Natural killer cell (primary cell): Measurements from ENCODE around the gene STT3B. TPM values are rescaled to one million over a fixed set of nuclear protein-coding genes. Genes with fewer than 3 reads are reported as not detected.

Experiments used
- ATAC-seq, 3 donors: fragments of 150-1000 bp in 2 of 3; fragments of 200-7000 bp in 1 of 3; cut with Tn5 transposase; 1 replicate in 1 of 3; 2 replicates in 2 of 3; pipeline ENCODE4 v1.10.0; 2021; ENCODE audit warnings: mild to moderate bottlenecking in 2 of 3, moderate library complexity in 2 of 3
- DNase-seq, 2 donors: peaks; one replicate each; pipeline versions ENCODE4 v3.0.0 to v3.0.0-alpha.2; 2013 to 2021; ENCODE audit warnings: mixed read lengths in 1 of 2
- H3K27ac ChIP-seq: one replicate; pipeline ENCODE4 v1.5.1; 2013; ENCODE audit warnings: mild to moderate bottlenecking, low read length
- H3K27me3 ChIP-seq: one replicate; pipeline ENCODE4 v1.6.1; 2013; ENCODE audit warnings: low read length; ENCODE audit not compliant: control insufficient read depth, insufficient read depth
- H3K36me3 ChIP-seq: one replicate; pipeline ENCODE4 v1.6.1; 2013; ENCODE audit warnings: low read length; ENCODE audit not compliant: control insufficient read depth, insufficient read depth
- H3K4me1 ChIP-seq: one replicate; pipeline ENCODE4 v1.6.1; 2013; ENCODE audit warnings: low read length; ENCODE audit not compliant: control insufficient read depth, insufficient read depth
- H3K4me3 ChIP-seq: one replicate; pipeline ENCODE4 v1.5.1; 2013; ENCODE audit warnings: low read length
- H3K9me3 ChIP-seq: one replicate; pipeline ENCODE4 v1.6.1; 2013; ENCODE audit warnings: low read length; ENCODE audit not compliant: control insufficient read depth, insufficient read depth
- H3K27ac Mint-ChIP-seq, 2 donors: one replicate each; pipeline ENCODE4 v1.8.0; 2022; ENCODE audit warnings: mild to moderate bottlenecking in 2 of 2, mixed read lengths in 2 of 2, moderate library complexity in 1 of 2
- H3K27me3 Mint-ChIP-seq, 2 donors: one replicate each; pipeline ENCODE4 v1.8.0; 2022; ENCODE audit warnings: low read depth in 2 of 2, mixed read lengths in 2 of 2
- H3K36me3 Mint-ChIP-seq: one replicate; pipeline ENCODE4 v1.8.0; 2022; ENCODE audit warnings: mixed read lengths
- H3K4me1 Mint-ChIP-seq, 2 donors: one replicate each; pipeline ENCODE4 v1.8.0; 2022; ENCODE audit warnings: mixed read lengths in 2 of 2
- H3K4me3 Mint-ChIP-seq: one replicate; pipeline ENCODE4 v1.8.0; 2022; ENCODE audit warnings: mild to moderate bottlenecking, moderate library complexity, mixed read lengths
- H3K9me3 Mint-ChIP-seq, 2 donors: one replicate each; pipeline ENCODE4 v1.8.0; 2022; ENCODE audit warnings: mixed read lengths in 2 of 2
- WGBS: methylation state at CpG from one replicate; pipeline ENCODE4 v1.1.7; 2013; ENCODE audit warnings: missing lambda C conversion rate; ENCODE audit not compliant: insufficient coverage; 5-methylcytosine and 5-hydroxymethylcytosine counted together
- intact Hi-C: fragments of 100-400 bp; cut with micrococcal nuclease; formaldehyde crosslinking; loops from one replicate; pipeline ENCODE4 v1.14.2; 2022
- total RNA-seq, 4 donors: library from RNA; stranded (reverse); fragments of 120-200 nt in 1 of 4; gene quantifications; one replicate each; pipeline versions ENCODE4 v1.2.3 to v1.2.4, GENCODE V29; 2013 to 2022
- TF ChIP-seq, protein P1 (sequence below): fragments of 200-600 bp; IDR thresholded peaks from one replicate; pipeline ENCODE4 v1.8.0; 2022; ENCODE audit warnings: antibody characterized with exemption

The STT3B gene
- total RNA-seq, 3 donors from 2014 or later (not counting 1 experiment from before 2014, with no cell fraction given), result 83.4 to 132 (median 99.0) TPM

DNA sequence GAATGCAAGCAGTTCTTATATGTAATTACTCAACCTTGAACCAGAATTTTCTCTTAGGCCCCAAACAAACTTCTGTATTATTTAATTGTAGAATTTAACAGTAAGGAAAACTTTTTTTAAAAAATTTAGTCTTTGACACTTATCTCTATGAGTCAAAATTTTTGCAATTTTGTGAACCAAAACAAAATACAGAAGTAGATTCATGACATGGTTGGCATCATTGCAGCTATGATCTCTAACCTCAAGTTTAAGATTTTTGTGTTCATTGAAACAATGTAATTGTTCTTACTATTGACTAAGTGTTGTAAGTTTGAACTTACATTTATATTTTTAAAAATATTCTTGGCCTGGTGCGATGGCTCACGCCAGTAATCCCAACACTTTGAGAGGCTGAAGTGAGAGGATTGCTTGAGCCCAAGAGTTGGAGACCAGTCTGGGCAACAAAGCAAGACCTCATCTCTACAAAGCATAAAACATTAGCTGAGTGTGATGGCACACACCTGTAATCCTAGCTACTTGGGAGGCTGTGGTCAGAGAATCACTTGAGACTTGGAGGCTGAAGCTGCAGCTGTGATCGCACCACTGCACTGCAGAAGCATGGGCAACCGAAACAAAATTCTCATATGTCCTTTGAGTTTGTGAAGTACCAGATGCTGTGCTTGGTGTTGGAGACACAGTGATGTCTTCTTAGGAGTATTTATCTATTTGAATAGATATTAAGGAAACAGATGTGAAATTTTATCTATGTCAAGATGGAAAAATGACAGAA is 39.7 kb downstream of the STT3B start:
- Mint-ChIP-seq H3K27me3 (no peaks in the 10 kb centered on the region), H3K4me1 (peaks cover 61 to 62% of the 10 kb centered on the region in 2 donors), H3K9me3 (no peaks in the 10 kb centered on the region), H3K4me3 (no peak overlapping the region), H3K36me3 (no peaks in the 10 kb centered on the region), H3K27ac (no peak overlapping the region)
- Histone ChIP-seq H3K4me3 (no peak overlapping the region), H3K36me3 (peaks cover under 1% of the 10 kb centered on the region), H3K4me1 (peaks cover 7% of the 10 kb centered on the region), H3K27ac (no peak overlapping the region), H3K9me3 (no peaks in the 10 kb centered on the region), H3K27me3 (no peaks in the 10 kb centered on the region)
- DNase-seq (no peak), ATAC-seq (no peak)
- intact Hi-C loops, result no loop called here
- WGBS, result 89% methylated on average over 3 of the region's 4 CpGs
- TF ChIP-seq, protein P1, sequence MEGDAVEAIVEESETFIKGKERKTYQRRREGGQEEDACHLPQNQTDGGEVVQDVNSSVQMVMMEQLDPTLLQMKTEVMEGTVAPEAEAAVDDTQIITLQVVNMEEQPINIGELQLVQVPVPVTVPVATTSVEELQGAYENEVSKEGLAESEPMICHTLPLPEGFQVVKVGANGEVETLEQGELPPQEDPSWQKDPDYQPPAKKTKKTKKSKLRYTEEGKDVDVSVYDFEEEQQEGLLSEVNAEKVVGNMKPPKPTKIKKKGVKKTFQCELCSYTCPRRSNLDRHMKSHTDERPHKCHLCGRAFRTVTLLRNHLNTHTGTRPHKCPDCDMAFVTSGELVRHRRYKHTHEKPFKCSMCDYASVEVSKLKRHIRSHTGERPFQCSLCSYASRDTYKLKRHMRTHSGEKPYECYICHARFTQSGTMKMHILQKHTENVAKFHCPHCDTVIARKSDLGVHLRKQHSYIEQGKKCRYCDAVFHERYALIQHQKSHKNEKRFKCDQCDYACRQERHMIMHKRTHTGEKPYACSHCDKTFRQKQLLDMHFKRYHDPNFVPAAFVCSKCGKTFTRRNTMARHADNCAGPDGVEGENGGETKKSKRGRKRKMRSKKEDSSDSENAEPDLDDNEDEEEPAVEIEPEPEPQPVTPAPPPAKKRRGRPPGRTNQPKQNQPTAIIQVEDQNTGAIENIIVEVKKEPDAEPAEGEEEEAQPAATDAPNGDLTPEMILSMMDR, result no peak

- Mint-ChIP-seq H3K4me3 (no peak overlapping the region), H3K36me3 (no peaks in the 10 kb centered on the region), H3K4me1 (peaks cover 64 to 65% of the 10 kb centered on the region in 2 donors), H3K27ac (no peak overlapping the region), H3K9me3 (no peaks in the 10 kb centered on the region), H3K27me3 (no peaks in the 10 kb centered on the region)
- peaks cover 7% of the 10 kb centered on the region for H3K4me1 ChIP-seq
- H3K36me3 ChIP-seq, result peaks cover 2% of the 10 kb centered on the region
- ATAC-seq (peak in 2 of 3 donors; percentile 33 to 58), DNase-seq (no peak)
- H3K27me3 ChIP-seq, result no peaks in the 10 kb centered on the region
- no peaks in the 10 kb centered on the region for H3K9me3 ChIP-seq
- intact Hi-C loops, result no loop called here
- 23% methylated on average over 3 of the region's 3 CpGs for WGBS
- H3K4me3 ChIP-seq, result no peak overlapping the region
- no peak overlapping the region for H3K27ac ChIP-seq
- TF ChIP-seq, protein P1, result no peak
Observed at GRCh38 chr3:31573036-31573779, 40.5 kb downstream of the STT3B start.

DNA sequence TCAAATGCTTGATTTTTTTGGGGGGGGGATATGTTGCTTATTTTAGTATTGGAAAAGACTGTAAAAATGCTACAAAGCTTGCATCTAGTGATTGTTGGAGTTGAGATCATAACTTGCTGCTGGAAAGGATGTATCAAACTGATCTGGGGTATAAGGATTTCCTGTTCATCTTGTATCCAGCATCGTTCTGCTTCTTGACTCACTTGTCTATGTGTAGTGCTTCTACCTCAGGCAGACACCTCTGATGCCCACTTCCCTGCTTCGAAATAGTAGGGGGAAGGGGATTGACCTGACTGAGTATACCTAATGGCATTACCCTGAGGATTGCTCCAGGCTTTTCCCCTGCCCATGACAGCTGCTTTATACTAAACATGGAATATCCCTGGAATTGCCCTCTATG is 42.7 kb downstream of the STT3B start:
- Mint-ChIP-seq H3K4me3 (peak overlapping the region; percentile 5), H3K27ac (peak overlapping the region; percentile 43 to 53), H3K4me1 (peaks cover 48 to 57% of the 10 kb centered on the region in 2 donors), H3K27me3 (no peaks in the 10 kb centered on the region), H3K9me3 (no peaks in the 10 kb centered on the region), H3K36me3 (no peaks in the 10 kb centered on the region)
- no peaks in the 10 kb centered on the region for H3K27me3 ChIP-seq
- peak; percentile 40 to 69 (median 56) for ATAC-seq
- peak in 1 of 2 donors; percentile 40 for DNase-seq
- no peak overlapping the region for H3K4me3 ChIP-seq
- H3K36me3 ChIP-seq, result peaks cover 10% of the 10 kb centered on the region
- peaks cover 7% of the 10 kb centered on the region for H3K4me1 ChIP-seq
- intact Hi-C loops, result no loop called here
- 8% methylated on average over 2 of the region's 2 CpGs for WGBS
- TF ChIP-seq, protein P1, result no peak
- no peak overlapping the region for H3K27ac ChIP-seq
- H3K9me3 ChIP-seq, result no peaks in the 10 kb centered on the region
